Astrocyte (in vitro differentiated cells and primary cell): Measurements from ENCODE around the gene FEV. TPM values are rescaled to one million over a fixed set of nuclear protein-coding genes. Genes with fewer than 3 reads are reported as not detected.

ENCODE experiments used
- DNase-seq: peaks from one replicate; pipeline ENCODE4 v3.0.0-alpha.2; 2010; ENCODE audit warnings: low read depth
- FAIRE-seq: peaks from 2 replicates; lab custom pipeline; 2011; peaks lifted over from hg19 to GRCh38; lab: Jason Lieb, UNC
- H2AFZ ChIP-seq: 2 replicates; pipeline ENCODE4 v1.6.0; 2012; ENCODE audit warnings: low read depth, low read length, inconsistent platforms
- H3K27ac ChIP-seq: 2 replicates; pipeline ENCODE4 v1.5.1; 2011; ENCODE audit warnings: low read depth, low read length, inconsistent platforms
- H3K27me3 ChIP-seq: 2 replicates; pipeline ENCODE4 v1.6.0; 2011; ENCODE audit warnings: low read length, inconsistent platforms; ENCODE audit not compliant: insufficient read depth
- H3K36me3 ChIP-seq: 2 replicates; pipeline ENCODE4 v1.5.1; 2011; ENCODE audit warnings: low read length, inconsistent platforms; ENCODE audit not compliant: insufficient read depth
- H3K4me1 ChIP-seq: 2 replicates; pipeline ENCODE4 v1.5.1; 2011; ENCODE audit warnings: low read length, inconsistent platforms; ENCODE audit not compliant: insufficient read depth
- H3K4me2 ChIP-seq: 2 replicates; pipeline ENCODE4 v1.6.0; 2012; ENCODE audit warnings: low read length, inconsistent platforms
- H3K4me3 ChIP-seq: 2 replicates; pipeline ENCODE4 v1.5.1; 2011; ENCODE audit warnings: low read depth, mild to moderate bottlenecking, low read length, inconsistent platforms; ENCODE audit not compliant: insufficient read depth
- H3K79me2 ChIP-seq: 2 replicates; pipeline ENCODE4 v1.6.0; 2012; ENCODE audit warnings: mild to moderate bottlenecking, low read length, inconsistent platforms; ENCODE audit not compliant: insufficient read depth
- H3K9ac ChIP-seq: 2 replicates; pipeline ENCODE4 v1.6.0; 2012; ENCODE audit warnings: mild to moderate bottlenecking, low read length, inconsistent platforms
- H3K9me3 ChIP-seq: 2 replicates; pipeline ENCODE4 v1.5.1; 2012; ENCODE audit warnings: low read depth, mild to moderate bottlenecking, low read length, inconsistent platforms; ENCODE audit not compliant: insufficient read depth
- H4K20me1 ChIP-seq: 2 replicates; pipeline ENCODE4 v1.6.0; 2012; ENCODE audit warnings: low read length, inconsistent platforms; ENCODE audit not compliant: insufficient read depth
- H3K27ac Mint-ChIP-seq: one replicate; pipeline ENCODE4 v1.8.0; 2021; ENCODE audit warnings: mild to moderate bottlenecking, mixed read lengths; ENCODE audit not compliant: unreplicated experiment
- H3K27me3 Mint-ChIP-seq: one replicate; pipeline ENCODE4 v1.8.0; 2021; ENCODE audit warnings: low read depth, mixed read lengths; ENCODE audit not compliant: unreplicated experiment
- H3K36me3 Mint-ChIP-seq: one replicate; pipeline ENCODE4 v1.8.0; 2021; ENCODE audit warnings: low read depth, mixed read lengths; ENCODE audit not compliant: unreplicated experiment
- H3K4me1 Mint-ChIP-seq: one replicate; pipeline ENCODE4 v1.8.0; 2021; ENCODE audit warnings: low read depth, mixed read lengths; ENCODE audit not compliant: unreplicated experiment
- H3K4me3 Mint-ChIP-seq: one replicate; pipeline ENCODE4 v1.8.0; 2021; ENCODE audit warnings: mild to moderate bottlenecking, moderate library complexity, mixed read lengths; ENCODE audit not compliant: unreplicated experiment
- H3K9me3 Mint-ChIP-seq: one replicate; pipeline ENCODE4 v1.8.0; 2021; ENCODE audit warnings: mild to moderate bottlenecking, mixed read lengths; ENCODE audit not compliant: unreplicated experiment
- EZH2 ChIP-seq: IDR thresholded peaks from 2 replicates; pipeline ENCODE4 v1.6.1; 2012; ENCODE audit warnings: mild to moderate bottlenecking, low read length, inconsistent platforms; ENCODE audit not compliant: insufficient read depth
- total RNA-seq: library from RNA; stranded (reverse); gene quantifications from 2 replicates; pipeline ENCODE4 v1.2.1, GENCODE V29; 2021
- TF ChIP-seq, protein P1 (sequence below): IDR thresholded peaks from 2 replicates; pipeline ENCODE4 v1.5.1; 2011; ENCODE audit warnings: low read depth, mild to moderate bottlenecking, inconsistent platforms, low read length, moderate library complexity; ENCODE audit not compliant: insufficient read depth

The FEV gene
- total RNA-seq, 1 donor from 2014 or later, result not detected

- Mint-ChIP-seq H3K4me1 (peaks cover 4% of the 10 kb centered on the region), H3K27me3 (peaks cover 77% of the 10 kb centered on the region), H3K36me3 (peaks cover 2% of the 10 kb centered on the region), H3K9me3 (no peaks in the 10 kb centered on the region), H3K27ac (no peak overlapping the region), H3K4me3 (no peak overlapping the region)
- no peak overlapping the region for H3K4me3 ChIP-seq
- DNase-seq (no peak), FAIRE-seq (no peak)
- H3K9me3 ChIP-seq, result peaks cover 6% of the 10 kb centered on the region
- H3K36me3 ChIP-seq, result no peaks in the 10 kb centered on the region
- H3K4me1 ChIP-seq, result no peaks in the 10 kb centered on the region
- H3K79me2 ChIP-seq, result no peaks in the 10 kb centered on the region
- H3K9ac ChIP-seq, result no peak overlapping the region
- TF ChIP-seq, protein P1, sequence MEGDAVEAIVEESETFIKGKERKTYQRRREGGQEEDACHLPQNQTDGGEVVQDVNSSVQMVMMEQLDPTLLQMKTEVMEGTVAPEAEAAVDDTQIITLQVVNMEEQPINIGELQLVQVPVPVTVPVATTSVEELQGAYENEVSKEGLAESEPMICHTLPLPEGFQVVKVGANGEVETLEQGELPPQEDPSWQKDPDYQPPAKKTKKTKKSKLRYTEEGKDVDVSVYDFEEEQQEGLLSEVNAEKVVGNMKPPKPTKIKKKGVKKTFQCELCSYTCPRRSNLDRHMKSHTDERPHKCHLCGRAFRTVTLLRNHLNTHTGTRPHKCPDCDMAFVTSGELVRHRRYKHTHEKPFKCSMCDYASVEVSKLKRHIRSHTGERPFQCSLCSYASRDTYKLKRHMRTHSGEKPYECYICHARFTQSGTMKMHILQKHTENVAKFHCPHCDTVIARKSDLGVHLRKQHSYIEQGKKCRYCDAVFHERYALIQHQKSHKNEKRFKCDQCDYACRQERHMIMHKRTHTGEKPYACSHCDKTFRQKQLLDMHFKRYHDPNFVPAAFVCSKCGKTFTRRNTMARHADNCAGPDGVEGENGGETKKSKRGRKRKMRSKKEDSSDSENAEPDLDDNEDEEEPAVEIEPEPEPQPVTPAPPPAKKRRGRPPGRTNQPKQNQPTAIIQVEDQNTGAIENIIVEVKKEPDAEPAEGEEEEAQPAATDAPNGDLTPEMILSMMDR, result no peak
- peak; percentile 98 for TF ChIP-seq EZH2
- H3K27ac ChIP-seq, result no peak overlapping the region
- peak overlapping the region; percentile 55 for H3K4me2 ChIP-seq
- H3K27me3 ChIP-seq, result peaks cover 70% of the 10 kb centered on the region
- no peak overlapping the region for H2AFZ ChIP-seq
- peaks cover 10% of the 10 kb centered on the region for H4K20me1 ChIP-seq
Observed at GRCh38 chr2:218981390-218981880, 3.5 kb downstream of the FEV start.

DNA sequence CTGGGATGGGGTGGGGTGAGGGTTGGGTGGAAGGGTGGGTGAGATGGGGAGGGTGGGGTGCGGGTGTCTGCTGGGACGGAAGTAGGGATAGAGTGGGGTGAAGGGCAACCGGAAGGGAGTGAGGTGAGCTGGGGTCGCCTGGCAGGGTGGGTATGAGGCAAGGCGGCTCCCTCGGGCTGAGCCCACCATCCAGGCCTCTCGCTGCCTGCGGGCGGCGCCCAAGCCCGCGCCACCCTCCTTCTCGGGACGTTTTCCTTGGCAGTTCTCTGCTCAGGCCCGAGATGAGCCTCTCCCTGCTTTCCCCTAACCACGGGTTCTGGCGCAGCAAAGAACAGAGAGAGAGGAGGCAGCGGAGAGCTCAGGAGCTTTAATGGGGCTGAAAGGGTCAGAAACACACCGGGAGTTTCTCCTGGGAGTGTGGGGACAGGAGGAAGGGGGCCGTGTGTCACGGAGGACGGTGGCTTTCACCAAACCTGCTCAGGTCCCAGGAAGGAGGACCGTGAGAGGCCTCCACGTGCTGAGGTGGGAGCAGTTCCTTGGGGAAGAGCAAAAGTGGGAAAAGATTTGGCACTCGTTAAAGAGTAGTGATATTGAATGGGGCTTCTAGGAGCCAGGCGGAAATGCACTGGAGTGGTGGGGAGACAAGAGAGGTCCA is 4.1 kb downstream of the FEV start:
- DNase-seq, result no peak
- Histone ChIP-seq H3K9me3 (peaks cover 6% of the 10 kb centered on the region), H3K4me1 (no peaks in the 10 kb centered on the region), H3K9ac (no peak overlapping the region), H3K27ac (no peak overlapping the region), H3K27me3 (peaks cover 70% of the 10 kb centered on the region), H4K20me1 (peaks cover 10% of the 10 kb centered on the region), H3K4me2 (no peak overlapping the region), H3K4me3 (no peak overlapping the region), H2AFZ (no peak overlapping the region), H3K79me2 (no peaks in the 10 kb centered on the region), H3K36me3 (no peaks in the 10 kb centered on the region)
- no peak for FAIRE-seq
- no peak overlapping the region for H3K4me3 Mint-ChIP-seq
- no peaks in the 10 kb centered on the region for H3K9me3 Mint-ChIP-seq
- H3K27ac Mint-ChIP-seq, result peak overlapping the region; percentile 41
- peaks cover 77% of the 10 kb centered on the region for H3K27me3 Mint-ChIP-seq
- H3K36me3 Mint-ChIP-seq, result peaks cover 2% of the 10 kb centered on the region
- peaks cover 4% of the 10 kb centered on the region for H3K4me1 Mint-ChIP-seq
- TF ChIP-seq, protein P1, result no peak
- no peak for TF ChIP-seq EZH2
